Activated T-cell treated with anti-CD3 and anti-CD28 coated beads, Interleukin-2, amount 50 U/mL, for 72 hours (primary cell): ENCODE results near the gene MED12. TPM values are rescaled to one million over a fixed set of nuclear protein-coding genes. Genes with fewer than 3 reads are reported as not detected.

Experiments used
- ATAC-seq, 2 donors: fragments of 150-1000 bp; cut with Tn5 transposase; replicated peaks in 1 of 2; 2 replicates each; pipeline ENCODE4 v1.10.0; 2021; ENCODE audit warnings: moderate library complexity in 2 of 2, mild to moderate bottlenecking in 1 of 2
- DNase-seq, 2 donors: peaks; one replicate each; pipeline ENCODE4 v3.0.0; 2021 to 2022; ENCODE audit warnings: mixed read lengths in 1 of 2
- H3K27ac Mint-ChIP-seq: one replicate; pipeline ENCODE4 v1.8.0; 2022; ENCODE audit warnings: mild to moderate bottlenecking, moderate library complexity, mixed read lengths
- H3K27me3 Mint-ChIP-seq: one replicate; pipeline ENCODE4 v1.8.0; 2022; ENCODE audit warnings: low read depth, mixed read lengths
- H3K36me3 Mint-ChIP-seq, 2 donors: one replicate each; pipeline ENCODE4 v1.8.0; 2022; ENCODE audit warnings: mixed read lengths in 2 of 2, mild to moderate bottlenecking in 1 of 2; ENCODE audit not compliant: insufficient read depth in 2 of 2
- H3K4me1 Mint-ChIP-seq: one replicate; pipeline ENCODE4 v1.8.0; 2022; ENCODE audit warnings: low read depth, mixed read lengths
- H3K4me3 Mint-ChIP-seq, 2 donors: one replicate each; pipeline ENCODE4 v1.8.0; 2022; ENCODE audit warnings: mild to moderate bottlenecking in 2 of 2, mixed read lengths in 2 of 2, moderate library complexity in 2 of 2
- H3K9me3 Mint-ChIP-seq, 2 donors: one replicate each; pipeline ENCODE4 v1.8.0; 2022; ENCODE audit warnings: mixed read lengths in 2 of 2
- total RNA-seq, 2 donors: library from RNA; stranded (reverse); gene quantifications; one replicate each; pipeline ENCODE4 v1.2.3, GENCODE V29; 2022

The MED12 gene
- 10 to 100 TPM; 44.1 to 48.6 TPM for total RNA-seq

GRCh38 chrX:71118032-71118984 lies at the start of gene MED12:
TSS of gene MED12 (plus strand) at chrX:71118596. CDS start at chrX:71118755, 159 bp downstream.
- ATAC-seq (peak; percentile 94 to 95), DNase-seq (peak; percentile 88 to 89)
- Mint-ChIP-seq H3K4me1 (peaks cover 18% of the 10 kb centered on the region), H3K4me3 (peak within 1 kb of the TSS; percentile 83 to 86), H3K27me3 (no peaks in the 10 kb centered on the region), H3K27ac (peak within 1 kb of the TSS; percentile 72), H3K9me3 (no peaks in the 10 kb centered on the region), H3K36me3 (peaks cover 7 to 8% of the 10 kb centered on the region in 2 donors)

GRCh38 chrX:71070531-71070930 lies 47.9 kb upstream of the MED12 start:
- peaks cover 23% of the 10 kb centered on the region for H3K27me3 Mint-ChIP-seq
- peaks cover 2 to 4% of the 10 kb centered on the region in 2 donors for H3K36me3 Mint-ChIP-seq
- no peak for ATAC-seq
- peaks cover 10% of the 10 kb centered on the region for H3K4me1 Mint-ChIP-seq
- DNase-seq = no peak
- H3K4me3 Mint-ChIP-seq = no peak overlapping the region
- no peak overlapping the region for H3K27ac Mint-ChIP-seq
- H3K9me3 Mint-ChIP-seq = no peaks in the 10 kb centered on the region

GRCh38 chrX:71081330-71082123 lies 36.9 kb upstream of the MED12 start:
- ATAC-seq (peak in 1 of 2 donors; percentile 74), DNase-seq (no peak)
- no peaks in the 10 kb centered on the region for H3K36me3 Mint-ChIP-seq
- H3K4me1 Mint-ChIP-seq = peaks cover 12% of the 10 kb centered on the region
- peak overlapping the region; percentile 81 for H3K27ac Mint-ChIP-seq
- H3K27me3 Mint-ChIP-seq = peaks cover under 1% of the 10 kb centered on the region
- H3K9me3 Mint-ChIP-seq = no peaks in the 10 kb centered on the region
- H3K4me3 Mint-ChIP-seq = no peak overlapping the region

DNA sequence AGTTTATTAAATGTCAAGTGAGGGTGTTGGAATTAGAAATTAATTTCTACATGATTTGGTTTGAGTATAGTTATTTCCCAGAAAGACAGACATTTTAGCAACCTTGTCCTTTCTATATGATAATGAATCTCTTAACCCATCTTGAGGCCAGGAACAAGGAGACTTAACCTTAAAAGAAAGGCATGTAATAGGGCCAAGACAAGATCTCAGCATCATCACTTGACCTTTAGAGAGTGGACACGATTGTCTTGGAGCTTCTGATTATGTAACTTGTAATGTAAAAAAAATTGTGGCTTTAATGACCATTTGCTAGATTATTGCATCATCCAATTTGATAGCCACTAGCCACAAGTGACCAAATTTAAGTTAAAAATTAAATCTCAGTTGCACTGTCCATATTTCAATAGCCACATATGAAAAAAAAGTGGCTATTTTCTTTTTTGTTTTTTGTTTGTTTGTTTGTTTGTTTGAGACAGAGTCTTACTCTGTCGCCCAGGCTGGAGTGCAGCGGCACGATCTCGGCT lies 36.2 kb upstream of the MED12 start:
- Mint-ChIP-seq H3K27ac (peak overlapping the region; percentile 81), H3K4me1 (peaks cover 12% of the 10 kb centered on the region)

GRCh38 chrX:71082822-71083221 lies 35.6 kb upstream of the MED12 start:
- ATAC-seq (no peak), DNase-seq (no peak)
- Mint-ChIP-seq H3K9me3 (no peaks in the 10 kb centered on the region), H3K4me3 (no peak overlapping the region), H3K4me1 (peaks cover 12% of the 10 kb centered on the region), H3K36me3 (no peaks in the 10 kb centered on the region), H3K27ac (no peak overlapping the region), H3K27me3 (no peaks in the 10 kb centered on the region)

More for the DNA sequence above, 36.2 kb upstream of the MED12 start:
- Mint-ChIP-seq H3K9me3 (no peaks in the 10 kb centered on the region), H3K27me3 (no peaks in the 10 kb centered on the region), H3K36me3 (no peaks in the 10 kb centered on the region), H3K4me3 (no peak overlapping the region)
- ATAC-seq (peak in 1 of 2 donors; percentile 25), DNase-seq (no peak)

DNA sequence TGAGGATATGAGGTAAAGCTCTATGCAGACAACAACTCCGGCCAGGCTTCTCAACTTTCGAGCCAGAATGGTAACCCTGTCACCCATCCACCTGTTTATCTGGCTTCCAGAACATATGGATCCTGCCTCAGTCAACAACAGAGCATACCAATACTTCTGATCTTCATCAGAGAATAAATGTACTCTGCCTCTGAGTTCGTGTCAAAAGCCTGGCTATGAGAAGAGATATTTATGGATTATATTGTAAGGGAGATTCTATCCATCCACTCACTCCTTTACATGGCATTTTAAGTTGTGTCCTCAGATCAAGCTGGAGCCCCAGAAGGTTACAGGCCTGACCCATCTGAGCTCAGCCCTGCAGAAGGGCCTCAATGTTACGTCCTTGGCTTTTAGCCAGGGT lies 32.5 kb upstream of the MED12 start:
- ATAC-seq = no peak
- H3K36me3 Mint-ChIP-seq = no peaks in the 10 kb centered on the region
- no peak overlapping the region for H3K27ac Mint-ChIP-seq
- no peaks in the 10 kb centered on the region for H3K27me3 Mint-ChIP-seq
- no peaks in the 10 kb centered on the region for H3K9me3 Mint-ChIP-seq
- no peak for DNase-seq
- peaks cover 12% of the 10 kb centered on the region for H3K4me1 Mint-ChIP-seq
- no peak overlapping the region for H3K4me3 Mint-ChIP-seq

GRCh38 chrX:71091263-71091662 lies 27.1 kb upstream of the MED12 start:
- H3K36me3 Mint-ChIP-seq = peaks cover 0 to 1% of the 10 kb centered on the region in 2 donors
- no peak overlapping the region for H3K4me3 Mint-ChIP-seq
- ATAC-seq = no peak
- H3K27me3 Mint-ChIP-seq = peaks cover 21% of the 10 kb centered on the region
- no peak overlapping the region for H3K27ac Mint-ChIP-seq
- DNase-seq = no peak
- peaks cover 13% of the 10 kb centered on the region for H3K4me1 Mint-ChIP-seq
- H3K9me3 Mint-ChIP-seq = no peaks in the 10 kb centered on the region

DNA sequence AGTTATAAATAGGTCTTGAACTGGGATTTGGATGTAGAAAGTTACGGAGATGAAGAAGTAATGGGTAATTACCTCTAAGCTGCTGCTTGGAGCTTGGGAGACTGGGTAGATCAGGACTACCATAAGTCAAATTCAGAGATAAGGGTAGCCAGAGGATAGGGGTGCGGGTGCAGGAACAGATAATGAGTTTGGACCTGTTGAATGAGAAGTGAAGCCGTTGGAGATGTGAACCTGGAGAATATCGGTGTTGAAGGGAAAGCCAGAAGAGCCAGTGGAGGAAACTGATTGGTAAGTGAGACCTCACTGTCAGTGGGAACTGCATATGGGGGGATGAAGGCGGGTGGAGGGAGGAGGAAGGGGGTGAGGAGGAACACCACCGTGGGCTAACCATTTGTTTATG lies 23.4 kb upstream of the MED12 start:
- peaks cover 36% of the 10 kb centered on the region for H3K27me3 Mint-ChIP-seq
- H3K4me1 Mint-ChIP-seq = peaks cover 32% of the 10 kb centered on the region
- no peaks in the 10 kb centered on the region for H3K9me3 Mint-ChIP-seq
- H3K4me3 Mint-ChIP-seq = peak overlapping the region; percentile 98 to 100
- peaks cover 0 to 1% of the 10 kb centered on the region in 2 donors for H3K36me3 Mint-ChIP-seq
- DNase-seq (no peak), ATAC-seq (no peak)
- H3K27ac Mint-ChIP-seq = no peak overlapping the region

- DNase-seq (peak; percentile 84 to 90), ATAC-seq (peak; percentile 84 to 90)
- peak within 1 kb of the TSS; percentile 98 to 100 for H3K4me3 Mint-ChIP-seq
- H3K27ac Mint-ChIP-seq = peak within 1 kb of the TSS; percentile 94
- peaks cover 0 to 1% of the 10 kb centered on the region in 2 donors for H3K36me3 Mint-ChIP-seq
- peaks cover 39% of the 10 kb centered on the region for H3K27me3 Mint-ChIP-seq
- no peaks in the 10 kb centered on the region for H3K9me3 Mint-ChIP-seq
- peaks cover 34% of the 10 kb centered on the region for H3K4me1 Mint-ChIP-seq
Observed at GRCh38 chrX:71095555-71095980, 22.8 kb upstream of the MED12 start, which contains the start of gene FOXO4. TSS of gene FOXO4 (plus strand) at chrX:71095851. CDS start at chrX:71096529, 678 bp downstream.

DNA sequence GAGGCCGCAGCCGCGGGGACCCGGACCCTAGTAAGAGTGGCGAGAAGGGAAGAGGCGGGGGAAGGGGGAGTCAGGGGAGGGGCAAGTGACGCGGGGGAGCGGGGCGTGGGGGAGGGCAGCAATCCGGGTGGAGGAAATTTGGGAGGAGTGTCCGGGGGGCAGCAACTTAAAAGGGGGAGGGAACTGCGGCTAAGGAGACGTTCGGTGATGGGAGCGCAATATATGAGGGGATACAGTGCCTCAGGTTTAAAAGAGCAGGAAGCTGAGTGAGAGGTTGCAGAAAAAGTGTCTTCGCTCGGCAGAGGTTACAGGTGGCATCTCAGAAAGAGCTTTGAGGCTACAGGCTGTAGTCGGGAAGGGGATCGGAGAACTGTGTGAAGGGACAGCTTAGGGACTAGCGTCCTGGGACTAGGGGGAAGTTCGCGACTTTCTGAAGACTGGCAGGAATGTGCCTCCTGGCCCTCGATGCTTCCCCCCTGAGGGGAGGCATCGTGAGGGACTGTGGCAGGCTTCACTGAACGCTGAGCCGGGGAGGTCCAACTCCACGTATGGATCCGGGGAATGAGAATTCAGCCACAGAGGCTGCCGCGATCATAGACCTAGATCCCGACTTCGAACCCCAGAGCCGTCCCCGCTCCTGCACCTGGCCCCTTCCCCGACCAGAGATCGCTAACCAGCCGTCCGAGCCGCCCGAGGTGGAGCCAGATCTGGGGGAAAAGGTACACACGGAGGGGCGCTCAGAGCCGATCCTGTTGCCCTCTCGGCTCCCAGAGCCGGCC lies 22.2 kb upstream of the MED12 start:
- ATAC-seq = peak; percentile 59
- no peaks in the 10 kb centered on the region for H3K9me3 Mint-ChIP-seq
- peaks cover 40% of the 10 kb centered on the region for H3K4me1 Mint-ChIP-seq
- peak overlapping the region; percentile 98 to 100 for H3K4me3 Mint-ChIP-seq
- H3K36me3 Mint-ChIP-seq = peaks cover 0 to 1% of the 10 kb centered on the region in 2 donors
- DNase-seq = peak in 1 of 2 donors; percentile 18
- peak overlapping the region; percentile 94 for H3K27ac Mint-ChIP-seq
- H3K27me3 Mint-ChIP-seq = peaks cover 42% of the 10 kb centered on the region

DNA sequence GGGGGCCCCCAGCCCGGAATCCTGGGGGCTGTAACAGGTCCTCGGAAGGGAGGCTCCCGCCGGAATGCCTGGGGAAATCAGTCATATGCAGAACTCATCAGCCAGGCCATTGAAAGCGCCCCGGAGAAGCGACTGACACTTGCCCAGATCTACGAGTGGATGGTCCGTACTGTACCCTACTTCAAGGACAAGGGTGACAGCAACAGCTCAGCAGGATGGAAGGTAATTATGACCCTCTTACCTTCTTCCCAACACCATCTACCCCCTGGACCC lies 21.7 kb upstream of the MED12 start:
- ATAC-seq = peak in 1 of 2 donors; percentile 4
- Mint-ChIP-seq H3K36me3 (peaks cover 0 to 1% of the 10 kb centered on the region in 2 donors), H3K9me3 (no peaks in the 10 kb centered on the region), H3K4me3 (peak overlapping the region; percentile 98 to 100), H3K27me3 (peaks cover 42% of the 10 kb centered on the region), H3K4me1 (peaks cover 45% of the 10 kb centered on the region), H3K27ac (no peak overlapping the region)
- no peak for DNase-seq

DNA sequence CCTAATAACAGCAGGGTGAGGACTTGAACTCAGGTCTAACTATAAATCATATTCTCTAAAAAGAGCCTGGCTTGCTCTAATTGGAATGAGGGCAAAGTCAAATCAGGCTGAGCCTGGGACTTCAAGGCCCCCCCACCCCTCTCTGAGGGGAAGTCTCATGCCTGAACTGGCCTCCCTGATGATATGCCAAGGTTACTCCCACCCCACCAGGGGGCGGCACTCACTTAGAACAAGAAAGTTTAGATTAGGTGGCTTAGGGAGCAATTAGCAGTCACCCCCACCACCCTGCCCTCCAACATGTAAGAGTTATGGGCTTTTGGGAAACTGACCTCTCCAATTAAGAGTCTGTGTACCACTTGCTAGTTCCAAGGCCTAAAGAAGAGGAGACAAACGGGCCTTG lies 20.1 kb upstream of the MED12 start:
- Mint-ChIP-seq H3K27me3 (peaks cover 40% of the 10 kb centered on the region), H3K9me3 (no peaks in the 10 kb centered on the region), H3K4me3 (peak overlapping the region in 1 of 2 donors; percentile 60), H3K4me1 (peaks cover 58% of the 10 kb centered on the region), H3K27ac (peak overlapping the region; percentile 32), H3K36me3 (peaks cover 0 to 1% of the 10 kb centered on the region in 2 donors)
- ATAC-seq (peak; percentile 40 to 47), DNase-seq (peak; percentile 73 to 77)
